CD14-positive monocyte (primary cell): ENCODE data around the gene FGGY. TPM values are rescaled to one million over a fixed set of nuclear protein-coding genes. Genes with fewer than 3 reads are reported as not detected.

Experiments used
- DNase-seq, 3 donors: peaks; one replicate each; pipeline ENCODE4 v3.0.0-alpha.2; 2011 to 2022
- H2AFZ ChIP-seq: 2 replicates; pipeline ENCODE4 v1.6.0; 2012; ENCODE audit warnings: mild to moderate bottlenecking, low read depth, low read length, inconsistent platforms; ENCODE audit not compliant: insufficient read depth, poor library complexity, severe bottlenecking
- H3K27ac ChIP-seq, 2 donors: 1 replicate in 1 of 2; 2 replicates in 1 of 2; pipeline ENCODE4 v1.5.1; 2012 to 2013; ENCODE audit warnings: low read length in 2 of 2, control low read depth in 1 of 2, inconsistent platforms in 1 of 2, low read depth in 1 of 2, mild to moderate bottlenecking in 1 of 2
- H3K27me3 ChIP-seq, 2 donors: one replicate each; pipeline versions ENCODE4 v1.6.0 to v1.6.1; 2011 to 2013; ENCODE audit warnings: low read length in 2 of 2; ENCODE audit not compliant: control insufficient read depth in 2 of 2, insufficient read depth in 2 of 2
- H3K36me3 ChIP-seq, 2 donors: replicated peaks in 1 of 2; 1 replicate in 1 of 2; 2 replicates in 1 of 2; pipeline versions ENCODE4 v1.5.1 to v1.6.1; 2012 to 2013; ENCODE audit warnings: low read length in 2 of 2, control low read depth in 1 of 2, inconsistent platforms in 1 of 2, mild to moderate bottlenecking in 1 of 2; ENCODE audit not compliant: insufficient read depth in 2 of 2, control insufficient read depth in 1 of 2
- H3K4me1 ChIP-seq, 2 donors: 1 replicate in 1 of 2; 2 replicates in 1 of 2; pipeline versions ENCODE4 v1.5.1 to v1.6.1; 2012 to 2013; ENCODE audit warnings: low read length in 2 of 2, control low read depth in 1 of 2, inconsistent platforms in 1 of 2, mild to moderate bottlenecking in 1 of 2, moderate library complexity in 1 of 2; ENCODE audit not compliant: insufficient read depth in 2 of 2, control insufficient read depth in 1 of 2
- H3K4me2 ChIP-seq: replicated peaks from 2 replicates; pipeline ENCODE3; 2012; ENCODE audit warnings: low read length, moderate library complexity, mild to moderate bottlenecking; ENCODE audit not compliant: poor library complexity, severe bottlenecking; ENCODE audit errors: extremely low read depth
- H3K4me3 ChIP-seq, 3 experiments: fragments of 200-600 bp in 1 of 3; sonication (generic) in 1 of 3; replicated peaks in 1 of 3; 1 replicate in 2 of 3; 2 replicates in 1 of 3; pipeline ENCODE4 v1.5.1; 2011 to 2013; ENCODE audit warnings: low read length in 3 of 3, mild to moderate bottlenecking in 3 of 3, control low read depth in 2 of 3, low read depth in 2 of 3, inconsistent platforms in 1 of 3, moderate library complexity in 1 of 3
- H3K79me2 ChIP-seq: 2 replicates; pipeline ENCODE4 v1.6.0; 2012; ENCODE audit warnings: mild to moderate bottlenecking, control low read depth, inconsistent platforms, low read length, moderate library complexity; ENCODE audit not compliant: insufficient read depth
- H3K9ac ChIP-seq: 2 replicates; pipeline ENCODE4 v1.6.0; 2017; ENCODE audit warnings: low read length, mild to moderate bottlenecking; ENCODE audit not compliant: insufficient read depth, poor library complexity, severe bottlenecking
- H3K9me3 ChIP-seq, 2 donors: replicated peaks in 1 of 2; 1 replicate in 1 of 2; 2 replicates in 1 of 2; pipeline versions ENCODE4 v1.5.1 to v1.6.1; 2012 to 2013; ENCODE audit warnings: low read length in 2 of 2, control low read depth in 1 of 2; ENCODE audit not compliant: control insufficient read depth in 1 of 2, insufficient read depth in 1 of 2
- H4K20me1 ChIP-seq: 2 replicates; pipeline ENCODE4 v1.6.0; 2012; ENCODE audit warnings: mild to moderate bottlenecking, low read length, control low read depth, moderate library complexity; ENCODE audit not compliant: insufficient read depth
- H3K27ac Mint-ChIP-seq, 7 donors: one replicate each; pipeline ENCODE4 v1.8.0; 2020; ENCODE audit warnings: mild to moderate bottlenecking in 7 of 7, mixed read lengths in 7 of 7, moderate library complexity in 6 of 7, inconsistent platforms in 2 of 7
- H3K27me3 Mint-ChIP-seq, 3 donors: one replicate each; pipeline ENCODE4 v1.8.0; 2021 to 2022; ENCODE audit warnings: low read depth in 3 of 3, mild to moderate bottlenecking in 3 of 3, mixed read lengths in 3 of 3, moderate library complexity in 3 of 3, inconsistent platforms in 1 of 3
- H3K36me3 Mint-ChIP-seq, 2 donors: one replicate each; pipeline ENCODE4 v1.8.0; 2020; ENCODE audit warnings: mixed read lengths in 2 of 2, inconsistent platforms in 1 of 2, mild to moderate bottlenecking in 1 of 2
- H3K4me1 Mint-ChIP-seq: one replicate; pipeline ENCODE4 v1.8.0; 2020; ENCODE audit warnings: mild to moderate bottlenecking, mixed read lengths
- H3K4me3 Mint-ChIP-seq, 2 donors: one replicate each; pipeline ENCODE4 v1.8.0; 2020; ENCODE audit warnings: mild to moderate bottlenecking in 2 of 2, mixed read lengths in 2 of 2, moderate library complexity in 1 of 2
- H3K9me3 Mint-ChIP-seq, 7 donors: one replicate each; pipeline ENCODE4 v1.8.0; 2020 to 2022; ENCODE audit warnings: mixed read lengths in 7 of 7, mild to moderate bottlenecking in 6 of 7, moderate library complexity in 6 of 7, inconsistent platforms in 2 of 7
- WGBS: methylation state at CpG from one replicate; pipeline ENCODE4 v1.1.5; 2013; ENCODE audit warnings: missing lambda C conversion rate; ENCODE audit not compliant: insufficient coverage; 5-methylcytosine and 5-hydroxymethylcytosine counted together
- intact Hi-C, 2 donors: fragments of 100-400 bp; cut with micrococcal nuclease; formaldehyde crosslinking; loops; one replicate each; pipeline versions ENCODE4 v1.15.0 to v1.15.1; 2023
- polyA plus RNA-seq, 3 donors: library from polyadenylated mRNA; depleted of rRNA in 1 of 3; unstranded in 2 of 3; stranded (reverse) in 1 of 3; fragments of 300-500 nt in 2 of 3; fragments of >200 nt in 1 of 3; fragmentation: Illumina TruSeq in 2 of 3; gene quantifications; 1 replicate in 2 of 3; 2 replicates in 1 of 3; pipeline ENCODE4 v1.2.3, GENCODE V29; 2012 to 2021
- TF ChIP-seq, protein P1 (sequence below): fragments of 200-600 bp; IDR thresholded peaks from one replicate; pipeline ENCODE4 v1.8.0; 2022; ENCODE audit warnings: antibody characterized with exemption, mild to moderate bottlenecking

The FGGY gene
- polyA plus RNA-seq, 3 donors: 2.3 to 4.3 (median 2.9) TPM

DNA sequence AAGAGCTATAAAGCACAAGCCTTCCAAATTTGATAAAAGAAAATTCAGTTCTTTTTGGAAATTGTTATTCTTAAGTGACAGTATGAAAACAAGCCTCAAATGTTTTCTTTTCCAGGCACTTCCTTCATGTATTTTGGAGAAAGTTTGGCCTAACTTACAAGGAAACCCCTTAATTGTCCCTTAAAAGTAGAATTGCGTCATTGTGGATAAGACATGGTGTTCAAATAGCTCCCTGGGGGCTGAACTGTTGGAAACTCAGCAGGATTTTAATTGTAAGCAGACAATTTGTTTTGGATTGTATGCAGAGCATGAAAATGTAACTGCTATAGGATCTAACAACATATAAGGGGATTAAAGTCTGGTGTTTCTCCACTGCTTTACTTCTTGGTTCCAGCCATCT, 35.4 kb upstream of the FGGY start:
- 100% methylated on average over 1 of the region's 1 CpG for WGBS
- TF ChIP-seq, protein P1, sequence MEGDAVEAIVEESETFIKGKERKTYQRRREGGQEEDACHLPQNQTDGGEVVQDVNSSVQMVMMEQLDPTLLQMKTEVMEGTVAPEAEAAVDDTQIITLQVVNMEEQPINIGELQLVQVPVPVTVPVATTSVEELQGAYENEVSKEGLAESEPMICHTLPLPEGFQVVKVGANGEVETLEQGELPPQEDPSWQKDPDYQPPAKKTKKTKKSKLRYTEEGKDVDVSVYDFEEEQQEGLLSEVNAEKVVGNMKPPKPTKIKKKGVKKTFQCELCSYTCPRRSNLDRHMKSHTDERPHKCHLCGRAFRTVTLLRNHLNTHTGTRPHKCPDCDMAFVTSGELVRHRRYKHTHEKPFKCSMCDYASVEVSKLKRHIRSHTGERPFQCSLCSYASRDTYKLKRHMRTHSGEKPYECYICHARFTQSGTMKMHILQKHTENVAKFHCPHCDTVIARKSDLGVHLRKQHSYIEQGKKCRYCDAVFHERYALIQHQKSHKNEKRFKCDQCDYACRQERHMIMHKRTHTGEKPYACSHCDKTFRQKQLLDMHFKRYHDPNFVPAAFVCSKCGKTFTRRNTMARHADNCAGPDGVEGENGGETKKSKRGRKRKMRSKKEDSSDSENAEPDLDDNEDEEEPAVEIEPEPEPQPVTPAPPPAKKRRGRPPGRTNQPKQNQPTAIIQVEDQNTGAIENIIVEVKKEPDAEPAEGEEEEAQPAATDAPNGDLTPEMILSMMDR: no peak
- no peaks in the 10 kb centered on the region for H3K79me2 ChIP-seq
- intact Hi-C loops: no loop called here
- no peak overlapping the region for H3K27ac ChIP-seq
- H3K4me1 ChIP-seq: peaks cover 8 to 11% of the 10 kb centered on the region in 2 donors
- H3K36me3 Mint-ChIP-seq: no peaks in the 10 kb centered on the region
- no peaks in the 10 kb centered on the region for H3K9me3 ChIP-seq
- peaks cover 0 to 1% (median 0%) of the 10 kb centered on the region in 7 donors for H3K9me3 Mint-ChIP-seq
- H3K4me2 ChIP-seq: no peak overlapping the region
- H3K4me3 Mint-ChIP-seq: no peak overlapping the region
- H3K36me3 ChIP-seq: no peaks in the 10 kb centered on the region
- no peak overlapping the region for H3K4me3 ChIP-seq
- no peaks in the 10 kb centered on the region for H3K27me3 ChIP-seq
- peaks cover 9% of the 10 kb centered on the region for H3K4me1 Mint-ChIP-seq
- H2AFZ ChIP-seq: no peak overlapping the region
- H4K20me1 ChIP-seq: no peaks in the 10 kb centered on the region
- H3K9ac ChIP-seq: no peak overlapping the region
- no peak overlapping the region for H3K27ac Mint-ChIP-seq
- DNase-seq: no peak
- no peaks in the 10 kb centered on the region for H3K27me3 Mint-ChIP-seq

DNA sequence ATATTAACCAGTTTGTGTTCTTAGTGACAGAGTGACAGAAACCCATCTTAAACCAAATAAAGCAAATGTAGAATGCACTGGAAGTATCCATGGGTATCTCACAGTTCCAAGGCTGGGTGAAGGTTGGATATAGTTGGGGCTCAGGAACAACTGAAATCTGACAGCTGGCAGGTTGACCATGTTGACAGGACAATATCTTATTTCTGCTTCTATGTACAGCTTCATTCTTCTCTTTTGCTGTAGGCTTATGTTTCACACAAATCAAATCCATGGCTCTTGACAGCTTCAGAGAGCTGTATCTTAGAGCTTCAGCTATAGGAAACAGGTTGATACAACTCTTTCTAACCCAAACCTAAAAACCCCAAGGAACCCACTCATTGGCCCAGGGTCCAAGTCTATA, 34.3 kb upstream of the FGGY start:
- H3K36me3 ChIP-seq: no peaks in the 10 kb centered on the region
- H3K9ac ChIP-seq: no peak overlapping the region
- no peaks in the 10 kb centered on the region for H3K9me3 ChIP-seq
- H3K9me3 Mint-ChIP-seq: no peaks in the 10 kb centered on the region
- H3K27ac ChIP-seq: no peak overlapping the region
- H3K4me1 Mint-ChIP-seq: peaks cover 17% of the 10 kb centered on the region
- DNase-seq: no peak
- H3K4me3 Mint-ChIP-seq: no peak overlapping the region
- no peak overlapping the region for H3K4me2 ChIP-seq
- H3K27me3 Mint-ChIP-seq: no peaks in the 10 kb centered on the region
- no peak overlapping the region for H2AFZ ChIP-seq
- no peaks in the 10 kb centered on the region for H3K27me3 ChIP-seq
- TF ChIP-seq, protein P1: no peak
- H4K20me1 ChIP-seq: no peaks in the 10 kb centered on the region
- no peak overlapping the region for H3K27ac Mint-ChIP-seq
- no peaks in the 10 kb centered on the region for H3K79me2 ChIP-seq
- no peak overlapping the region for H3K4me3 ChIP-seq
- intact Hi-C loops: no loop called here
- H3K36me3 Mint-ChIP-seq: no peaks in the 10 kb centered on the region
- peaks cover 17 to 20% of the 10 kb centered on the region in 2 donors for H3K4me1 ChIP-seq
